ENCODE results near the gene KIAA1210.

DNA sequence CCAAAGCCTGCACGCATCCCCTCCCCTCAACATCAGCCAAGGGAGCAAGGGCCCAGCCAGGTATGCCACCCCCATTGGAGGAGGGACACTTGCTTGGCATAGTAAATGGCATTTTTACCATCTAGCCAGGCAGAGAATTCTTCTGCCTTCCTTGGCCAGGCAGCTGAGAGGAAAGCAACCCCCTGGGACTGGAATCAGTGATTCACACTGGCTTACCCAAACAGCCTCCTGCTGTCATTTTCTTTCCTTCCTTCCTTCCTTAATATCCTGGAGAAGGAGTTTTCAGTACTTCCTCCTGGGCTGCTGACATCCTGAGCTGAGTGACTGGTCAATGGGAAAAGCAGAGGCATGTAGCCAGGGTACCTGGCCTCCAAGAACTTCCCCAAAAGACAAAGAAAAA is 28.6 kb upstream of the KIAA1210 start:
- TF ChIP-seq, protein P1, sequence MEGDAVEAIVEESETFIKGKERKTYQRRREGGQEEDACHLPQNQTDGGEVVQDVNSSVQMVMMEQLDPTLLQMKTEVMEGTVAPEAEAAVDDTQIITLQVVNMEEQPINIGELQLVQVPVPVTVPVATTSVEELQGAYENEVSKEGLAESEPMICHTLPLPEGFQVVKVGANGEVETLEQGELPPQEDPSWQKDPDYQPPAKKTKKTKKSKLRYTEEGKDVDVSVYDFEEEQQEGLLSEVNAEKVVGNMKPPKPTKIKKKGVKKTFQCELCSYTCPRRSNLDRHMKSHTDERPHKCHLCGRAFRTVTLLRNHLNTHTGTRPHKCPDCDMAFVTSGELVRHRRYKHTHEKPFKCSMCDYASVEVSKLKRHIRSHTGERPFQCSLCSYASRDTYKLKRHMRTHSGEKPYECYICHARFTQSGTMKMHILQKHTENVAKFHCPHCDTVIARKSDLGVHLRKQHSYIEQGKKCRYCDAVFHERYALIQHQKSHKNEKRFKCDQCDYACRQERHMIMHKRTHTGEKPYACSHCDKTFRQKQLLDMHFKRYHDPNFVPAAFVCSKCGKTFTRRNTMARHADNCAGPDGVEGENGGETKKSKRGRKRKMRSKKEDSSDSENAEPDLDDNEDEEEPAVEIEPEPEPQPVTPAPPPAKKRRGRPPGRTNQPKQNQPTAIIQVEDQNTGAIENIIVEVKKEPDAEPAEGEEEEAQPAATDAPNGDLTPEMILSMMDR (IDR thresholded peaks at IDR 0.05 in 2 of 3, conservative IDR thresholded peaks at IDR 0.05 in 1 of 3; ENCODE audit: borderline replicate concordance in 1 of 3, insufficient read depth in 1 of 3, low read depth in 2 of 3, low read length in 2 of 3) = no peak
- TF ChIP-seq, protein P2, sequence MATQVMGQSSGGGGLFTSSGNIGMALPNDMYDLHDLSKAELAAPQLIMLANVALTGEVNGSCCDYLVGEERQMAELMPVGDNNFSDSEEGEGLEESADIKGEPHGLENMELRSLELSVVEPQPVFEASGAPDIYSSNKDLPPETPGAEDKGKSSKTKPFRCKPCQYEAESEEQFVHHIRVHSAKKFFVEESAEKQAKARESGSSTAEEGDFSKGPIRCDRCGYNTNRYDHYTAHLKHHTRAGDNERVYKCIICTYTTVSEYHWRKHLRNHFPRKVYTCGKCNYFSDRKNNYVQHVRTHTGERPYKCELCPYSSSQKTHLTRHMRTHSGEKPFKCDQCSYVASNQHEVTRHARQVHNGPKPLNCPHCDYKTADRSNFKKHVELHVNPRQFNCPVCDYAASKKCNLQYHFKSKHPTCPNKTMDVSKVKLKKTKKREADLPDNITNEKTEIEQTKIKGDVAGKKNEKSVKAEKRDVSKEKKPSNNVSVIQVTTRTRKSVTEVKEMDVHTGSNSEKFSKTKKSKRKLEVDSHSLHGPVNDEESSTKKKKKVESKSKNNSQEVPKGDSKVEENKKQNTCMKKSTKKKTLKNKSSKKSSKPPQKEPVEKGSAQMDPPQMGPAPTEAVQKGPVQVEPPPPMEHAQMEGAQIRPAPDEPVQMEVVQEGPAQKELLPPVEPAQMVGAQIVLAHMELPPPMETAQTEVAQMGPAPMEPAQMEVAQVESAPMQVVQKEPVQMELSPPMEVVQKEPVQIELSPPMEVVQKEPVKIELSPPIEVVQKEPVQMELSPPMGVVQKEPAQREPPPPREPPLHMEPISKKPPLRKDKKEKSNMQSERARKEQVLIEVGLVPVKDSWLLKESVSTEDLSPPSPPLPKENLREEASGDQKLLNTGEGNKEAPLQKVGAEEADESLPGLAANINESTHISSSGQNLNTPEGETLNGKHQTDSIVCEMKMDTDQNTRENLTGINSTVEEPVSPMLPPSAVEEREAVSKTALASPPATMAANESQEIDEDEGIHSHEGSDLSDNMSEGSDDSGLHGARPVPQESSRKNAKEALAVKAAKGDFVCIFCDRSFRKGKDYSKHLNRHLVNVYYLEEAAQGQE (IDR thresholded peaks at IDR 0.05; ENCODE audit: low read depth) = no peak
- TF ChIP-seq, protein P3, sequence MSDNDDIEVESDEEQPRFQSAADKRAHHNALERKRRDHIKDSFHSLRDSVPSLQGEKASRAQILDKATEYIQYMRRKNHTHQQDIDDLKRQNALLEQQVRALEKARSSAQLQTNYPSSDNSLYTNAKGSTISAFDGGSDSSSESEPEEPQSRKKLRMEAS (IDR thresholded peaks at IDR 0.05) = no peak
- no peak for TF ChIP-seq EZH2 (IDR thresholded peaks at IDR 0.05)
